Brain microvascular endothelial cell (primary cell): Measurements from ENCODE around the gene IL17RB.
A peak's percentile ranks its signal among the peaks of the same experiment; 100 is the strongest.

Experiments used
- DNase-seq: peaks from one replicate; pipeline ENCODE4 v3.0.0-alpha.2; 2020
- H3K27ac ChIP-seq: fragments of 250-450 bp; sonication (Bioruptor Pico); 2 replicates; pipeline ENCODE4 v1.5.1; 2020; ENCODE audit warnings: mild to moderate bottlenecking, moderate library complexity
- H3K27me3 ChIP-seq: fragments of 250-450 bp; sonication (Bioruptor Pico); replicated peaks from 2 replicates; pipeline ENCODE4 v1.5.1; 2020; ENCODE audit warnings: mild to moderate bottlenecking
- H3K36me3 ChIP-seq: fragments of 250-450 bp; sonication (Bioruptor Pico); replicated peaks from 2 replicates; pipeline ENCODE4 v1.5.1; 2020; ENCODE audit warnings: mild to moderate bottlenecking
- H3K4me3 ChIP-seq: 2 replicates; pipeline ENCODE4 v1.5.1; 2011; ENCODE audit warnings: low read depth, mild to moderate bottlenecking, control low read depth, low read length, moderate library complexity
- in situ Hi-C: cut with HindIII; loops from 2 replicates; pipeline ENCODE4 v1.10.0; 2017; ENCODE audit warnings: low sequenced_read_pairs, low pct_ligation_motif_present
- TF ChIP-seq, protein P1 (sequence below): IDR thresholded peaks from 2 replicates; pipeline ENCODE4 v1.5.1; 2011; ENCODE audit warnings: low read depth, mild to moderate bottlenecking, moderate library complexity, low read length, control low read depth, inconsistent platforms; ENCODE audit errors: missing control alignments

Gene IL17RB

DNA sequence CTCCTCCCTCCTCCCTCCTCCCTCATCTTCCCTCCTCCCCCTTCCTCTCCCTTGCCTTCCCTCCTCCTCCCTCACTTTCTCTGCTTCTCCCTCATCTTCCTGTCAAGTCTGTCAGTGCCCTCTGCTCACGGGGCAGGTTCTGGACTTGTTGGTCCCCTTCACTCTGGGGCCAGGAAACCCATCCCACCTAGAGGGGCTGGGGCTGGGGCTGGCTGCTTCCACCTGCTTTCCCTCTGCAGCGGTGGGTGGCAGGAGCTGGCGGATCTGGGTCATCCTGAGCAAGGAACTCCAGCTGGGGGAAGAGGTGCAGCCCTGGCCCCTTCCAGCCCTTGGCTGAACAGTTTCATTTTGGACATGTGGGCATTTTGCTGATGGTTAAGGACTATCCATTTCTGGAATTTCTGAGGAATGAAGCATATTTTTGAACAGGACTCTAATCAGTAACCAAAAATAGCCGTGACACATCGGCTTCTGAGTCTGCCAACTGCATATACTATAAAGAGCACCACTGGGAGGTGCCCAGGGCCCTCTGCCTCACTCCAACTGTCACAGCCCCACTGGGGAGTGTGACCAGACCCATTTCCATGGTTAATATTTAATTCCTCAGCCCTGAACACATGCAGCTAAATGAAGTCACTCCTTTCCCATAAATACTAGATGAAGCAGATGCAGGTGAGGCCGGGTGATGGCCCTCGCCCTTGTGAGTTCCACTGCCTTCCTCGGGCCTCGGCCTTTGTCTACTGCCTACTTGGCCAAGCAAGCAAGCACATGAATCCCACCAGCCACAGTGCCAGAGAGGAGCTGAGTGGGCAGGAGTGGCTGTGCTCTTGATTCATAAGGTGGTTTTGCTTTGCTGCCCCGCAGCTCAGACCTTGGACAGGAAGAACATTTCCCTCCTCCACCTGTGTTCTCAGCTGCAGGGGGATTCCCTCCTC is 39.9 kb upstream of the IL17RB start:
- Histone ChIP-seq H3K27me3 (no peaks in the 10 kb centered on the region), H3K27ac (no peak overlapping the region), H3K36me3 (no peaks in the 10 kb centered on the region), H3K4me3 (no peak overlapping the region)
- in situ Hi-C loops, result no loop called here
- DNase-seq, result peak; percentile 35
- TF ChIP-seq, protein P1, sequence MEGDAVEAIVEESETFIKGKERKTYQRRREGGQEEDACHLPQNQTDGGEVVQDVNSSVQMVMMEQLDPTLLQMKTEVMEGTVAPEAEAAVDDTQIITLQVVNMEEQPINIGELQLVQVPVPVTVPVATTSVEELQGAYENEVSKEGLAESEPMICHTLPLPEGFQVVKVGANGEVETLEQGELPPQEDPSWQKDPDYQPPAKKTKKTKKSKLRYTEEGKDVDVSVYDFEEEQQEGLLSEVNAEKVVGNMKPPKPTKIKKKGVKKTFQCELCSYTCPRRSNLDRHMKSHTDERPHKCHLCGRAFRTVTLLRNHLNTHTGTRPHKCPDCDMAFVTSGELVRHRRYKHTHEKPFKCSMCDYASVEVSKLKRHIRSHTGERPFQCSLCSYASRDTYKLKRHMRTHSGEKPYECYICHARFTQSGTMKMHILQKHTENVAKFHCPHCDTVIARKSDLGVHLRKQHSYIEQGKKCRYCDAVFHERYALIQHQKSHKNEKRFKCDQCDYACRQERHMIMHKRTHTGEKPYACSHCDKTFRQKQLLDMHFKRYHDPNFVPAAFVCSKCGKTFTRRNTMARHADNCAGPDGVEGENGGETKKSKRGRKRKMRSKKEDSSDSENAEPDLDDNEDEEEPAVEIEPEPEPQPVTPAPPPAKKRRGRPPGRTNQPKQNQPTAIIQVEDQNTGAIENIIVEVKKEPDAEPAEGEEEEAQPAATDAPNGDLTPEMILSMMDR, result no peak

DNA sequence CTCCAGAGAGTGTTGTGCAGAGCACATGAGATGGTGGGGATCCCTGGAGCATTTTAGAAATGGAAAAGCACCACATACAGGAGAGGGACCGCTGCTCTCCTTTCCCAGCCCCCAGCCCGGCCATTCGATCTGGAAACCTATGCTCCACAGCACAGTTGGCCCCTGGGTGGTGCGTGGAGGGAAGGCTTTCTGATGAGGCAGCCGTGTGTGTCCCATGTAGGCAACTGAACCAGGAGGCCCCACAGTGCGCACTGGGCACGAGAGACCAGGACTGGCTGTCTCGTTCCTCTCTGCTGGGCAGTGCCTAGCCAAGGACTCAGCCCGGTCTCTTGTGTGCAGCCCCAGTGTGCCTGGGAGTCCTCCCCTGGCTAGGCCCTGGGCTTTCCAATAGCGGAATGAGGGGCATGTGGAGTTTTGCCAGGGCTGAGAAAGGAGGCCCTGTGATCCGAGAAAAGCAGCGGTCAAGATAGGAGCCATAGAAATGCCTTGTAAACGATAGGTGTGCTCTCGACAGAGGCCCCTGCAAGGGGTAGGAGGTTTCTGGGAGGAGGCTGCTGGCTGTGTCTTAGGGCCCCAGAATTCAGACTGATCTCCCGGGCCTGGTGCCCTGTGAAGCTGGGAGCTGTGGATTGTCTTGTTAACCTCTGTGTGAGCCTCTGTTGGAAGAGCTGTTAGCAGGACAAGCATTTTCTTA is 39.1 kb upstream of the IL17RB start:
- TF ChIP-seq, protein P1, result no peak
- Histone ChIP-seq H3K27me3 (no peaks in the 10 kb centered on the region), H3K27ac (no peak overlapping the region), H3K36me3 (no peaks in the 10 kb centered on the region), H3K4me3 (no peak overlapping the region)
- in situ Hi-C loops, result no loop called here
- no peak for DNase-seq

- Histone ChIP-seq H3K4me3 (no peak overlapping the region), H3K36me3 (no peaks in the 10 kb centered on the region), H3K27me3 (no peaks in the 10 kb centered on the region), H3K27ac (no peak overlapping the region)
- no peak for DNase-seq
- TF ChIP-seq, protein P1, result no peak
- in situ Hi-C loops, result no loop called here
Observed at GRCh38 chr3:53808496-53808895, 37.9 kb upstream of the IL17RB start.

DNA sequence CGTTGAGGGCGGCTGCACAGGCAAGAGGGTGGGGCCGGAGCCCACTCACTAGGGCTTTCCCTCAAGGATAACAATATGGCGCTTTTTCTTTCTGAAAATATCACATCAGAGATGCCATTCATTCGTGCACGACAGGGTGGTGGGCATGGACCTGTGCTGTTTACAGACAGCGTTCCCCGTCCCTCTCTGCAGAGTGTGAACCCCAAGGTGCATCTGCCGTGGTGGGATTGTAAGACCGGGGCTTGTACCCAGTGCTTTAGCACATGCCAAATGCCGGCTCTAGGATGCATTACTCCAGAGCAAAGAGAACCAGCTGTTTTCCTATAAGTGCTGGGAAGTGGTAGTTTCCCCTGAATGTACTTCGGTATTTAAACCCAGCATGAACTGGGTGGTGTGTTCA is 37.1 kb upstream of the IL17RB start:
- H3K27ac ChIP-seq, result no peak overlapping the region
- DNase-seq, result no peak
- no peaks in the 10 kb centered on the region for H3K27me3 ChIP-seq
- H3K4me3 ChIP-seq, result no peak overlapping the region
- in situ Hi-C loops, result no loop called here
- TF ChIP-seq, protein P1, result no peak
- no peaks in the 10 kb centered on the region for H3K36me3 ChIP-seq

GRCh38 chr3:53809764-53810400 is 36.5 kb upstream of the IL17RB start:
- TF ChIP-seq, protein P1, result no peak
- H3K4me3 ChIP-seq, result no peak overlapping the region
- no peaks in the 10 kb centered on the region for H3K36me3 ChIP-seq
- no peaks in the 10 kb centered on the region for H3K27me3 ChIP-seq
- in situ Hi-C loops, result no loop called here
- DNase-seq, result no peak
- H3K27ac ChIP-seq, result no peak overlapping the region
